NT2/D1 (cell line): ENCODE measurements around the gene NRXN3.

Source experiments
- SUZ12 ChIP-seq: IDR thresholded peaks from 2 replicates; pipeline ENCODE4 v1.6.1; 2011; ENCODE audit not compliant: insufficient read length, insufficient read depth; ENCODE audit errors: extremely low read depth
- YY1 ChIP-seq: IDR thresholded peaks from 2 replicates; pipeline ENCODE4 v1.6.1; 2011; ENCODE audit not compliant: insufficient read length, insufficient read depth
- ZNF274 ChIP-seq: IDR thresholded peaks from 2 replicates; pipeline ENCODE4 v1.6.1; 2011; ENCODE audit warnings: mild to moderate bottlenecking, low read depth, low read length

GRCh38 chr14:79419571-79420327 is 1249.6 kb downstream of the NRXN3 start:
- TF ChIP-seq ZNF274 (no peak), YY1 (no peak), SUZ12 (no peak)
